ENCODE results near the gene GLIS1. TPM values are rescaled to one million over a fixed set of nuclear protein-coding genes. Genes with fewer than 3 reads are reported as not detected.
A peak's percentile ranks its signal among the peaks of the same experiment; 100 is the strongest.

GLIS1 gene
- total RNA-seq, 1 experiment from 2014 or later = 0.28 TPM

DNA sequence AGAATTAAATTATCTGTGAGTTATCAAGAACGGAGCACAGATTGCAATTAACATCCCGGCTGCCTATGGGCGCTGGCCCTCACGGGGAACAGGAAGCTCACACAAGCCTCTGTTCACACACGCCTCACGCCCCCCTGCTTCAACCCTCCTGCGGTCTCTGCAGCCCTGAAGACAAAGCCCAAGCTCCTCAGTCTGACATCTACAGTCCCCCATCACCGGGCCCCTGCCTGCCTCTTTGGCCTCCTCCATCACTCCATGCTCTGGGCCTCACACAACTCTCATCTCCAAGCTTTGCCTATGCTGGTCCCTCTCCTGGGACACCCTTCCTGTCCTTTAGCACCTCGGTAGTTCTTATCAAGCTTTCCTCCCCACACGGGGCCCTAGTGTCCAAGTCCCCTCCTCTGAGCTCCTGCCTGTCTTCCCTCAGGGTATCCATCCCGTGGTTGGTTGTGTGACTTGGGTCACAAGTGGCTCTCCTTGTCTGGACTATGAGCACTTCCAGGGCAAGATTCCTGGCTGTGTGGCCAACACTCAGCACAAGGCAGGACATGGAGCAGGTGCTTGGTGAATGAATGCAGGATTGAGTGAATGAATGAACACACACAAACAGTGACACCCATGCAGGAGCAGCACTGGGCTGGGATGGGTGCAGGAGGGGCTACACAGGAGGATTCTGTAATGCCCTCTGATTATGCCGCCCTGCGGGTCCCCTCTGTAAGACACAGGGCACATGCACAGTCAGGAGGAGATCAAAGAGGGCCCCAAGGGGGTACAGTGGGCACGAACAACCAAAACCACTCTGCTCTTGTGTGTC lies 163.6 kb downstream of the GLIS1 start:
- Mint-ChIP-seq H3K4me3 (no peak overlapping the region), H3K36me3 (ENCODE audit: insufficient read depth in 1 of 3, low read depth in 3 of 3) (no peaks in the 10 kb centered on the region), H3K27ac (peak overlapping the region in 1 of 3 experiments; percentile 62; a peak in 1 of 7 replicates), H3K4me1 (peaks cover 28 to 34% of the 10 kb centered on the region in 2 experiments), H3K27me3 (ENCODE audit: low read depth) (peaks cover 5% of the 10 kb centered on the region), H3K9me3 (no peaks in the 10 kb centered on the region)
- H2BK5ac ChIP-seq (ENCODE audit: insufficient read length, low read length) = no peak overlapping the region
- no peak overlapping the region for H3K14ac ChIP-seq (ENCODE audit: insufficient read depth, low read length)
- H4K5ac ChIP-seq (ENCODE audit: insufficient read length, low read depth, low read length) = no peak overlapping the region
- H3K79me1 ChIP-seq (ENCODE audit: insufficient read depth, low read depth, low read length, poor library complexity, severe bottlenecking) = no peaks in the 10 kb centered on the region
- no peak overlapping the region for H2BK12ac ChIP-seq (ENCODE audit: insufficient read length, low read depth, low read length)
- H3K9me3 ChIP-seq (ENCODE audit: control insufficient read depth, low read depth, low read length) = no peaks in the 10 kb centered on the region
- no CpG with 5 or more reads among the region's 14 CpGs for WGBS (ENCODE audit: extremely low coverage, insufficient read length, low lambda C conversion rate)
- no peak overlapping the region for H3K27ac ChIP-seq (ENCODE audit: insufficient read length, low read depth, low read length)
- no peaks in the 10 kb centered on the region for H3K79me2 ChIP-seq (ENCODE audit: insufficient read depth, low read length)
- H3K23me2 ChIP-seq (ENCODE audit: insufficient read length, low read depth, low read length, poor library complexity, severe bottlenecking) = no peaks in the 10 kb centered on the region
- no peaks in the 10 kb centered on the region for H3K27me3 ChIP-seq (ENCODE audit: insufficient read depth, low read length)
- H4K20me1 ChIP-seq (ENCODE audit: control insufficient read depth, insufficient read depth, insufficient read length) = no peaks in the 10 kb centered on the region
- no peak overlapping the region for H4K8ac ChIP-seq (replicated peaks; ENCODE audit: insufficient read length, low read depth, low read length)
- H2AK5ac ChIP-seq (ENCODE audit: insufficient read length, low read length) = no peak overlapping the region
- H2AFZ ChIP-seq (ENCODE audit: low read length) = no peak overlapping the region
- H3K56ac ChIP-seq (ENCODE audit: insufficient read length, low read depth, low read length) = no peak overlapping the region
- H3K18ac ChIP-seq (ENCODE audit: insufficient read length, low read depth, low read length) = no peak overlapping the region
- H3K4me2 ChIP-seq (ENCODE audit: insufficient read depth, insufficient read length, low read length) = no peak overlapping the region
- no peaks in the 10 kb centered on the region; the same call in 1 of the 2 replicates for H3K4me1 ChIP-seq (ENCODE audit: insufficient read depth, low read length)
- H4K91ac ChIP-seq (ENCODE audit: insufficient read length, low read depth, low read length) = no peak overlapping the region
- H2BK20ac ChIP-seq (ENCODE audit: low read depth, low read length, poor library complexity, severe bottlenecking) = no peak overlapping the region
- H3T11ph ChIP-seq (ENCODE audit: low read length) = no peak overlapping the region
- DNase-seq = no peak
- no peak overlapping the region for H3K4ac ChIP-seq (ENCODE audit: low read depth, low read length)
- H3K9ac ChIP-seq (ENCODE audit: extremely low read depth, insufficient read length, low read length) = no peak overlapping the region
- TF ChIP-seq, protein P1, sequence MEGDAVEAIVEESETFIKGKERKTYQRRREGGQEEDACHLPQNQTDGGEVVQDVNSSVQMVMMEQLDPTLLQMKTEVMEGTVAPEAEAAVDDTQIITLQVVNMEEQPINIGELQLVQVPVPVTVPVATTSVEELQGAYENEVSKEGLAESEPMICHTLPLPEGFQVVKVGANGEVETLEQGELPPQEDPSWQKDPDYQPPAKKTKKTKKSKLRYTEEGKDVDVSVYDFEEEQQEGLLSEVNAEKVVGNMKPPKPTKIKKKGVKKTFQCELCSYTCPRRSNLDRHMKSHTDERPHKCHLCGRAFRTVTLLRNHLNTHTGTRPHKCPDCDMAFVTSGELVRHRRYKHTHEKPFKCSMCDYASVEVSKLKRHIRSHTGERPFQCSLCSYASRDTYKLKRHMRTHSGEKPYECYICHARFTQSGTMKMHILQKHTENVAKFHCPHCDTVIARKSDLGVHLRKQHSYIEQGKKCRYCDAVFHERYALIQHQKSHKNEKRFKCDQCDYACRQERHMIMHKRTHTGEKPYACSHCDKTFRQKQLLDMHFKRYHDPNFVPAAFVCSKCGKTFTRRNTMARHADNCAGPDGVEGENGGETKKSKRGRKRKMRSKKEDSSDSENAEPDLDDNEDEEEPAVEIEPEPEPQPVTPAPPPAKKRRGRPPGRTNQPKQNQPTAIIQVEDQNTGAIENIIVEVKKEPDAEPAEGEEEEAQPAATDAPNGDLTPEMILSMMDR (conservative IDR thresholded peaks at IDR 0.05) = no peak
- H3K23ac ChIP-seq (ENCODE audit: insufficient read length, low read depth, low read length) = no peak overlapping the region
- H2BK15ac ChIP-seq (ENCODE audit: low read depth, low read length) = no peak overlapping the region
- no peak overlapping the region for H2BK120ac ChIP-seq (ENCODE audit: low read depth, low read length, poor library complexity, severe bottlenecking)
